ENCODE data around the gene CCNYL1. TPM values are rescaled to one million over a fixed set of nuclear protein-coding genes. Genes with fewer than 3 reads are reported as not detected.

Gene CCNYL1
- 6.5 and 7.1 TPM in 2 replicates for total RNA-seq (2014; rRNA removed; shearing (Covaris generic))

DNA sequence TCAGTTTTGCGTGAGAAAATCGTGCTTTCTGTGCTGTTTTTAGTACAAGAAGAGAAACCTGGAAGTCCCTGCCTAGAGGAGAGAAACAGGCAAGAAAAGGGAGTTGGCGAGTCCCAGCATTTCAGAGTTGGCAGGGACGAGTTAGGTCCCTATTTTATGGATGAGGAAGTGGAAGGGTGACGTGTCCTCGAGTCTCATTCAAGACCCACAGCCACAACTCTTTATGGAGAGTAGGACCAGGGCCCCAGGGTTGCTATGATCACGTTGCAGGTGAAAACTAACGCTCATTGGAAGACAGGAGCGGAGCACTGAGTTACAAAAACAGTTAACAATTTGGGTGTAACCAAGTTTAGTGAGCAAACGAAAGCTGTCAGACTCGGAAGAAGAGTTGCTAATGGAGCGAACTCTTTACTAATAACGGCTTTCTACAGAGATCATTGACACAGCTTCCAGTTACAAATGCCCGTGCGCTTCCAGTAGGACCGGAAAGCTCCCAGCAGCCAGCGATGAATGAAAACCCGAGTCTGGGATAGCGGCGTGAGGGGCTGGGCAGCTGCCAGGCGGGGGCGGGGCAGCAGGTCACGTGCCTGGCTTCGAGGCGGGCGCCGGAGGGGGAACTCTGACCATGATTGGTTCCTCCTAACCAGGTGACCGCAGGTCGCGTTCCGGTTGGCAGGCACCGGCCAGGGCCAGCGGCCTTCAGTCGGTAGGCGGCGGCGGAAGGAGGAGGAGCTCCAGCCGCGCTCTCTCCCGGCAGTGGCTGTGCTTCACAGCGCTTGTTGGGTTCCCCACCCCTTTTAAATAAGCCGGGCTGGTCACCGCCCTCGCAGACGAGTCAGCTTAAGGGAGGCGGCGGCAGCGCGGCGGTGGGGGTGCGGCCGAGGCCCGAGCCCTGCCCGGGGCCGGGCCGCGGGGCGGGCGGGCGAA, at the start of gene CCNYL1:
Gene CCNYL1 (plus strand): TSS at position 827 of the 927 bp plus-strand sequence. CDS start 257 bp downstream, outside the sequence.
- H3K36me3 ChIP-seq, result no peaks in the 10 kb centered on the region
- peak within 1 kb of the TSS; percentile 92 for H3K4me3 ChIP-seq
- no peaks in the 10 kb centered on the region for H3K27me3 ChIP-seq
- peak within 1 kb of the TSS; percentile 24 for H3K27ac ChIP-seq
- H3K9me3 ChIP-seq (replicated peaks), result no peaks in the 10 kb centered on the region
- H3K4me1 ChIP-seq, result no peaks in the 10 kb centered on the region
- DNase-seq, result peak; percentile 98

- Histone ChIP-seq H3K27ac (no peak overlapping the region), H3K27me3 (no peaks in the 10 kb centered on the region), H3K4me3 (no peak overlapping the region), H3K9me3 (replicated peaks) (no peaks in the 10 kb centered on the region), H3K4me1 (no peaks in the 10 kb centered on the region), H3K36me3 (no peaks in the 10 kb centered on the region)
- no peak for DNase-seq
These were observed 49.2 kb upstream of the CCNYL1 start for GRCh38 chr2:207662203-207662602.

GRCh38 chr2:207663870-207664545, 47.4 kb upstream of the CCNYL1 start:
- Histone ChIP-seq H3K4me3 (no peak overlapping the region), H3K4me1 (no peaks in the 10 kb centered on the region), H3K9me3 (replicated peaks) (no peaks in the 10 kb centered on the region), H3K27me3 (no peaks in the 10 kb centered on the region), H3K36me3 (no peaks in the 10 kb centered on the region), H3K27ac (no peak overlapping the region)
- DNase-seq, result no peak

DNA sequence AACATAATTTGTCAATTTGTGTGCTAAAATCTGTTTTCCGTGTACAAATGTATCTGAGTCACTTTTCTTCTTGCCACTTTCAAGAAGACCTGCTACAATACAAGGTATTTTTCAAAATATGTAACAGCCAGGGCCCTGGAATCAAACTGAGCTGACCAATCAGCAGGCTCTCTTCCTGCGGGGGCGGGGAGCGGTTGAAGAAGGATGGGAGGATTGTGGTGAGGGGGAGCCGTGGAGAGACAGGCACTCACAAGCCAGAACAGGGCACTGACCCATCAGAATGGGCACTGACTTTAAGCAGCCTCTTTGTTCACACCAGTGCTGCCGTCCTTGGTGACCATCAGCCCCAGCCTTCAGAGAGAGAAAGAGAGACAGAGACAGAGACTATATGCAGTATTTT, 40.6 kb upstream of the CCNYL1 start:
- H3K9me3 ChIP-seq (replicated peaks), result no peaks in the 10 kb centered on the region
- H3K27me3 ChIP-seq, result no peaks in the 10 kb centered on the region
- H3K4me1 ChIP-seq, result no peaks in the 10 kb centered on the region
- no peak overlapping the region for H3K4me3 ChIP-seq
- no peak for DNase-seq
- no peaks in the 10 kb centered on the region for H3K36me3 ChIP-seq
- H3K27ac ChIP-seq, result no peak overlapping the region

GRCh38 chr2:207673431-207673830, 38.0 kb upstream of the CCNYL1 start:
- Histone ChIP-seq H3K4me3 (no peak overlapping the region), H3K9me3 (replicated peaks) (no peaks in the 10 kb centered on the region), H3K27ac (no peak overlapping the region), H3K4me1 (peaks cover 9% of the 10 kb centered on the region; the same call in 1 of the 2 replicates), H3K27me3 (no peaks in the 10 kb centered on the region), H3K36me3 (no peaks in the 10 kb centered on the region)
- no peak for DNase-seq

DNA sequence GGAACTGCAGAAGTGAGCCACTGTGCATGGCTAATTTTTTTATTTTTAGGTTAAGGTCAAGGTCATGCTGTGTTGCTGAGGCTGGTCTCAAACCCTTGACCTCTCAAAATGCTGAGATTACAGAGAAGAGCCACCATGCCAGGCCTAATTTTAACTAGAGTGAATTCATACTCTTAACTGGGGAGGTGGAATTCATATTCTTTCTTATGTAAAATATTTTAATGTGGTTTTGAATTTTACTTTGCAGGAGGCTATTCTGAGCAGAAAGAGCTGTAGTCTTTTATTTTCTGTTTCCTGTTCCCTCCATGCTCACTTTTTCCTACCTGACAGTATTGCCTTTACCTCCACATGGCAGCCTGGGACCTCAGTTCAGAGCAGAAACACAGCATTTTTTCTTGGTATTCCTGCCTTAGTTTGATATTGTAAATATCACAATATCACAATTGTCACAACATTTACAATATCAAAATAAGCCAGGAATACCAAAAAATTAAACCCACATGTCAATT, 37.1 kb upstream of the CCNYL1 start:
- DNase-seq, result no peak
- Histone ChIP-seq H3K4me3 (no peak overlapping the region), H3K9me3 (replicated peaks) (no peaks in the 10 kb centered on the region), H3K27ac (no peak overlapping the region), H3K27me3 (no peaks in the 10 kb centered on the region), H3K4me1 (peaks cover 9% of the 10 kb centered on the region; the same call in 1 of the 2 replicates), H3K36me3 (no peaks in the 10 kb centered on the region)

DNA sequence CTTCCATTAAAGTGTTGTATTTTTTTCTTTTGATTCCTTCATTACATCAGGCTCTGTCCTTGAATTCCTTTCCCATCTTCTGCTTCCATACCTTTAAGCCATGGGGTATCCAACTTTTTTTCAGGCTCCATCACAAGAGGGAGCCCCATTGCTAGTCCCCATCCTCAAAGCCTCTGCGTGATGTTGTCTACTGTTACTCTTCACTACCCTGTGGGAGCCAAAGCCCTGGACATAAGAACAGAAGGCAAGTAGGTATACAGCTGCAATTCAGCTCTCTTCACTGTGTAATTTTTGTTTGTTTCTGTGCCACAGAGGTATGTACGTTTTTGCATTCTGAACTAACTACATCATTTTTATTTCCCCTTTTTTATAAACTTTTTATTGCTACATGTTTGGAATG, 36.6 kb upstream of the CCNYL1 start:
- Histone ChIP-seq H3K4me1 (peaks cover 9% of the 10 kb centered on the region; the same call in 1 of the 2 replicates), H3K27ac (no peak overlapping the region), H3K9me3 (replicated peaks) (no peaks in the 10 kb centered on the region), H3K36me3 (no peaks in the 10 kb centered on the region), H3K27me3 (no peaks in the 10 kb centered on the region), H3K4me3 (no peak overlapping the region)
- DNase-seq, result no peak

DNA sequence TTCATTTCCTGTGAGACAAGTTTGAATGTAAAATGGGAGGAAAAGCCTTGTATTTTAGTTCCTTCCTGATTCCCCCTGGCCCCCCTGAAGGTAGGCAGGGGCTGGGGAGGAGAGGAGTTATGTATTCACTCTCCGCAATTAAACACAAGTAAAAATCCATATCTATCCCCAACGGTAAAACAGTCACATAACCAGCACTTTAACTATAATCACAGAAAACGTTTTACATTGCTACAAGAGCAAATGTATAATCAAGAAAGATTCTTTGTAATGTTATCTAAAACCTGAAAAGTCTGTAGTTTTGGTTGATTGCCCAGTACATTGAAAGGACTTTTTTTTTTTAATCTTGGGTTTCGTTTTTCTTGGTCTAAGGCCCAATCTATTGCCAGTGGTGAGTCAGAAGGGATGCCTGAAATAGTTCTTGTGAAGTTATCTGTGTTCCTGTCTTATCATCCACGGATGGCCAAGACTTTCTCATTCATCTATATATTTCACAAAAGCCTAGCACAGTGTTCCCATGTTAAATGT, 34.5 kb upstream of the CCNYL1 start:
- peaks cover 9% of the 10 kb centered on the region; the same call in 1 of the 2 replicates for H3K4me1 ChIP-seq
- H3K4me3 ChIP-seq, result peak overlapping the region; percentile 28
- H3K9me3 ChIP-seq (replicated peaks), result no peaks in the 10 kb centered on the region
- no peaks in the 10 kb centered on the region for H3K36me3 ChIP-seq
- DNase-seq, result peak in 1 of 2 experiments; percentile 11
- peak overlapping the region; percentile 16; the same call in 1 of the 2 replicates for H3K27ac ChIP-seq
- no peaks in the 10 kb centered on the region for H3K27me3 ChIP-seq

- Histone ChIP-seq H3K27me3 (no peaks in the 10 kb centered on the region), H3K27ac (no peak overlapping the region), H3K36me3 (no peaks in the 10 kb centered on the region), H3K4me1 (peaks cover 18% of the 10 kb centered on the region), H3K9me3 (replicated peaks) (no peaks in the 10 kb centered on the region), H3K4me3 (no peak overlapping the region)
- DNase-seq, result no peak
These were observed 30.0 kb upstream of the CCNYL1 start for GRCh38 chr2:207681431-207681830.

DNA sequence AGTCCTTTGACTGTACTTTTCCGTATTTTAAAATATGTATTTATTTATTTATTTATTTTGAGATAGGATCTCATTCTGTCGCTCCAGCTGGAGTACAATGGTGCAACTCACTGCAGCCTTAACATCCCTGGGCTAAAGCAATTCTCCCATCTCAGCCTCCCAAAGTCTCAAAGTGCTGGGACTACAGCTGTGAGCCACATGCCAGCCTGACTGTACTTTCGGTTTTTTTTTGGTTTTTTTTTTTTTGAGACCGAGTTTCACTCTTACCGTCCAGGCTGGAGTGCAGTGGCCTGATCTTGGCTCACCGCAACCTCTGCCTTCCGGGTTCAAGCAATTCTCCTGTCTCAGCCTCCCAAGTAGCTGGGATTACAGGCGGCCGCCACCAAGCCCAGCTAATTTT, 28.9 kb upstream of the CCNYL1 start:
- Histone ChIP-seq H3K4me1 (peaks cover 8% of the 10 kb centered on the region), H3K36me3 (no peaks in the 10 kb centered on the region), H3K27me3 (no peaks in the 10 kb centered on the region), H3K4me3 (no peak overlapping the region), H3K27ac (no peak overlapping the region), H3K9me3 (replicated peaks) (no peaks in the 10 kb centered on the region)
- DNase-seq, result no peak

DNA sequence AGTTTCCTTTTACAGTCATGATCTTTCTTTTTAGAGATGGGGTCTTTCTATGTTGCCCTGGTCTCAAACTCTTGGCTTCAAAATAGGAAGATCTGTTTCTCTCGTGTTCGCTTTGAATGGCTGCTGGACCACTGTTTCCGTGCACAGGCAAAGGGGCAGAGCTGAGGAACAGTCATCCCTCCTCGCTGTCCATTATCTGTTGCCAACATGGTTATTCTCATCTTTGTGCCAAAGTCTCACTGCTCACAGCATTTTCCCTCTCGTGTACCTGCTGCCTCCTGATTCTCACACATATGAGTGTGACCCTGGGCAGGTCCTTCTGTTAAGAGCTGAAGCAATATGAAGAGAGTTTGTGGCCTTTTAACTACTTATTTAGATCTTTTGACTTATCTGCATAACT, 28.0 kb upstream of the CCNYL1 start:
- H3K27ac ChIP-seq, result no peak overlapping the region
- no peaks in the 10 kb centered on the region for H3K36me3 ChIP-seq

GRCh38 chr2:207683879-207684627, 27.4 kb upstream of the CCNYL1 start:
- H3K4me3 ChIP-seq, result no peak overlapping the region
- peaks cover 8% of the 10 kb centered on the region for H3K4me1 ChIP-seq
- H3K9me3 ChIP-seq (replicated peaks), result no peaks in the 10 kb centered on the region
- no peaks in the 10 kb centered on the region for H3K36me3 ChIP-seq
- H3K27ac ChIP-seq, result no peak overlapping the region
- no peaks in the 10 kb centered on the region for H3K27me3 ChIP-seq
- DNase-seq, result peak in 1 of 2 experiments; percentile 18

More for the DNA sequence above, 28.0 kb upstream of the CCNYL1 start:
- H3K4me3 ChIP-seq, result no peak overlapping the region
- H3K4me1 ChIP-seq, result peaks cover 8% of the 10 kb centered on the region
- H3K9me3 ChIP-seq (replicated peaks), result no peaks in the 10 kb centered on the region
- no peaks in the 10 kb centered on the region for H3K27me3 ChIP-seq
- DNase-seq, result no peak

DNA sequence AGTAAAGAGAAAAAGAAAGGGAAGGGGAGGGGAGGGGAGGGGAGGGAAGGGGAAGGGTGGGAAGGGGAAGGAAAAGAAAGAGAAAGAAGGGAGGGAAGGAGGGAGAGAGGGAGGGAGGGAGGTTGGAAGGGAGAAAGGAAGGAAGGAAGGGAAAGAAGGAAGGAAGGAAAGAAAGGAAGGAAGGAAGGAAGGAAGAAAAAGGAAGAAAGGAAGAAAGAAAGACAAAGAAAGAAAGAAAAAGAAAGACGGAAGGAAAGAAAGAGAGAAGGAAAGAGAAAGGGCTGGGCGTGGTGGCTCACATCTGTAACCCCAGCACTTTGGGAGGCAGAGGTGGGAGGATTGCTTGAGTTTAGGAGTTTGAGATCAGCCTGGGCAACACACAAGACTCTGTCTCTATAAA, 24.6 kb upstream of the CCNYL1 start:
- H3K9me3 ChIP-seq (replicated peaks), result no peaks in the 10 kb centered on the region
- no peaks in the 10 kb centered on the region for H3K27me3 ChIP-seq
- no peak overlapping the region for H3K4me3 ChIP-seq
- peaks cover 8% of the 10 kb centered on the region for H3K4me1 ChIP-seq
- no peak overlapping the region for H3K27ac ChIP-seq
- no peaks in the 10 kb centered on the region for H3K36me3 ChIP-seq
- DNase-seq, result no peak

DNA sequence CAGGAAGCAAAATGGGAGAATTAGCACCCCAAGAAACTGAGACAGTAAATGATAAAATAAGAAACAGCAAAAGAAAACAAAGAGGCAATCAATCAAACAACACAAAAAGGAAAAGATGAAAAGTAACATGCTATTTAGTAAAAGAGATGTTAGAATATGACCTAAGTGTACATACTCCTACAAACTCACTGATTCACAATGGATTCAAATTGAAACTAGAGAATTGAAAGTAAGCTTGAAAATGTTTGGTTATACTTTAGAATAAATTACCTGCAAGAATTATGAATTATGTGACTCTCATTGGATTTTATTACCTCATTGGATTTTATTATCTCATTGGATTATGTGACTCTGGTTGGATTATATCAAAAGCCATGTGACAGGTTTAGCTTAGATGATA, 22.8 kb upstream of the CCNYL1 start:
- Histone ChIP-seq H3K27ac (no peak overlapping the region), H3K4me1 (peaks cover 7% of the 10 kb centered on the region), H3K4me3 (no peak overlapping the region), H3K9me3 (replicated peaks) (no peaks in the 10 kb centered on the region), H3K27me3 (no peaks in the 10 kb centered on the region), H3K36me3 (no peaks in the 10 kb centered on the region)
- DNase-seq, result no peak
